Left forelimb (tissue), 1 donor: Measurements from ENCODE around the gene SORCS1.
"Not testable (repeated sequence)": the region's sequence is repeated elsewhere in the genome, so short reads cannot be mapped to it uniquely, and the experiment has no call there.

Experiments
- DNase-seq: peaks from one replicate; pipeline ENCODE4 v3.0.0-alpha.2; 2018; ENCODE audit warnings: low spot score

The SORCS1 gene

DNA sequence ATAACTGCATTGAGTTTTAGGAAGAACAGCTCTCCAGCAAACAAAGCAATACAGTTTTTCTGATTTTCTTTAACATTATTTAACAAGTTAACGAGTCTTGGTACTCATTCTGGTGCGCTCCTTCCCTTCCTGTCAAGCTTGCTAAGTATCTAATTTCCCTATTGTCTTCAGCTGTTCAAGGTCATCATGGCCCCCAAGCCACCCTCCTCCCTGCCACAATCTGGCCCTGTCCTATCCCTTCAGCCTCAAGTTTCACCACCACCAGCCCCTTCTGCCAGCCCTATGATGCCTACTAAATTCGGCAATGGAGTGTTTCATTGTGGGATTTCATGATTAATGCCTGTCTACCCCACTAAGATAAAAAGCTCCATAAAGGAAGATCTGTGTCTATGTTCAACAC, 121.0 kb downstream of the SORCS1 start:
- no peak for DNase-seq

DNA sequence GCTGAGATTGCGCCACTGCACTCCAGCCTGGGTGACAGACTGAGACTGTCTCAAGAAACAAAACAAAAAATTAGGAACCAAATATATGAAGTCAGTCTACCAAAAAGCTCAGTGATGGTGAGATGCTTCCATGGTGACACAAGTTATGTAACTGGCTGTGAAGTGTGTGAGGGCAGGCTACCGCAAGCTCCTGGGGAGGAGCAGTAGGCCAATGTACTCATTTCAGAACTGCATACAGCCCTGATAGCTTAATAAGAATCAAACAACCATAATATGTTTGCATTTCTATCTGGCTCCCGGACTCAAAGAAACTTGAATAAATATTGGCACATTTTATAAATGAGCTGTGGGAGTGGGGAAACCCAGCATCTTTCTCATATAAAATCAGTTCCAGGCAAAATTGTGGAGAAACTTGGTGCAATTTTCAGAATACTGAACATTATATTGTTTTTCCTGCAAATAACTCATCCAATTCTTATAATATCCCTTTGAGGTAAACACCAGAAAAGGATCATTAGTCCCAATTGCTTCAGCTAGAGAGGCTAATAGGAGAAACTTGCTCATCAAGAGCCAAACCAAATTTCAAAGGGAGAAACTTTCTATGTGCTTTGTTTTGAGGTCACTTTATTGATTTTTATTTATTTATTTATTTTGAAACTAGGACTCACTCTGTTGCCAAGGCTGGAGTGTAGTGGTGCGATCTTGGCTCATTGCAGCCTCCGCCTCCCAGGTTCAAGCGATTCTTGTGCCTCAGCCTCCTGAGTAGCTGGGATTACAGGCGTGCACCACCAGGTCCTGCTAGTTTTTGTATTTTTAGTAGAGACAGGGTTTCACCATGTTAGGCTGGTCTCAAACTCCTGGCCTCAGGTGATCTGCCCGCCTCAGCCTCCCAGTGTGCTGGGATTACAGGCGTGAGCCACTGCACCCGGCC, 127.0 kb downstream of the SORCS1 start:
- DNase-seq: no peak

- no peak for DNase-seq
Observed at GRCh38 chr10:107033799-107034422, 130.6 kb downstream of the SORCS1 start.

DNA sequence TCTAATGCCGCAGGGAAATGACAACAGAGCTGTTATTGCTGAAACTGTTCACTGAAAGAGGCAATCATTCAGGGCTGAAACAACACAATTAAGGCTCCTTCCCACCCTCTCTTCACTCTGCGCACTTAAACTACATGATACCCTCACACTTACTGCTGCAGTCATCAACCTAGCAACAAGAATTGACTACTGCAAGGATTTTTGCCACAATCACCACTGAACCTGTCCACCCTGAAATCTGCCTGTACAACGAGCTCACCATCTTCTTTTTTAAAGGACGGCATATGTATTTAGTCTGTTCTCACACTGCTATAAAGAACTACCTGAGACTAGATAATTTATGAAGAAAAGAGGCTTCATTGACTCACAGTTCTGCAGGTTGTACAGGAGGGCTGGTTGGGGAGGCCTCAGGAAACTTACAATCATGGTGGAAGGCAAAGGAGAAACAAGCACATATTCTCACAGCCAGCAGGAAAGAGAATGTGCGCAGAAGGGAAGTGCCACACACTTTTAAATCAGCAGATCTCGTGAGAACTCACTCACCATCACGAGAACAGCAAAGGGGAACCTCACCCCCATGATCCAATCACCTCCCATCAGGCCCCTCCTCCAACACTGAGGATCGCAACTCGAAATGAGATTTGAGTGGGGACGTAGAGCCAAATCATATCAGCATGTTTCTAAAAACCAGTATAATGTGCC, 131.7 kb downstream of the SORCS1 start:
- DNase-seq: no peak

DNA sequence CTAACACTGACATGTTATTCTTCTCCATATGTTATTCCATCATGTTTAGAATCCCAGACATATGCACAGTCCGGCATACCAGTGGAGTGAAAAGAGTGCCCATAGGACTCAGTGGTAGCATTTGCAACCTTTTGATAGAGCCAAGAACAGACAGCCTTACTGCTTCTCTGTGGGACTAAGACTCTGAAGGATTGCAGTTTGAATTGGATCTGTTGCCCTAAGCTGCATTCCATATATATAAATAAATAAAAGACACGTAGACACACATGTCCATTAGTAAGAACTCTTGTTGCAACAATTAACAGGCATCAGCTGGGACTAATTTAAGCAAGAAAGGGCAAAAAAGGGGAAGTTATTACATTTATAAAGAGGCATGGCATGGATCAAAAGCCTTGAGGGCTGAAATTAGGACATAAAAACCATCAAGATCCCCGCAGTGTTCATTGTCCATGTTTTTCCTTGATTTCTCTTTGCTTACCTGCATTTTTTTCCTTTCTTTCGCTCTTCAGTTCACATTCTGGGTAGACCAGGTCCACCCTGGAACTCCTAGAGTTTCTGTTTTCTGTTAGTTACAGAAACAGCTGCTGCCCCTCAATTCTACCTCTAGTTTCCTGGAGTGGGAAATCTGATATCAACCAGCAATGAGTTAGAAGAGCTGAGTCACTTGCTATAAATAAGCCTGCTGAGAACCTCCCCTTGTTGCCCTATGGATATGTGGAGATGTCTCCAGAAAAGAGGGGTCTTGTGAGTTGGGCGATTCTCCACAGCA, 132.4 kb downstream of the SORCS1 start:
- DNase-seq: no peak

DNA sequence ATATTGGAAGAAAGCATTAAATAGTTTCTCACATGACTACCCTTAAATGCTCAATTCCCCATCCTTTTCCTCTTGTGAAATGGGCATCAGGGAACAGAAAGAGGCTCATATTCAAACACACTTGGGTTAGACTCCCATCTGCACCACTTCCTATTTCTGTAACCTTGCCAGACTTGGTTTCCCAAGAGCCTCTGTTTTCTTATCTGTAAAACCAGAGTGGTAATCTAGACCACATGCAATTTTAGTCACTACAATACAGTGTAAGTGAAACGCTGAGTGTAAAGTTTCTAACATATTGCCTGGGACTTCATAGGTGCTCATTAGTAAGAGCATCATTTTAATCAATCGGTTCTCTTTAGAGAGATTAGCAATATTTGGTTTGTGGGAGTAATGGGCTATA, 136.3 kb downstream of the SORCS1 start:
- no peak for DNase-seq

DNA sequence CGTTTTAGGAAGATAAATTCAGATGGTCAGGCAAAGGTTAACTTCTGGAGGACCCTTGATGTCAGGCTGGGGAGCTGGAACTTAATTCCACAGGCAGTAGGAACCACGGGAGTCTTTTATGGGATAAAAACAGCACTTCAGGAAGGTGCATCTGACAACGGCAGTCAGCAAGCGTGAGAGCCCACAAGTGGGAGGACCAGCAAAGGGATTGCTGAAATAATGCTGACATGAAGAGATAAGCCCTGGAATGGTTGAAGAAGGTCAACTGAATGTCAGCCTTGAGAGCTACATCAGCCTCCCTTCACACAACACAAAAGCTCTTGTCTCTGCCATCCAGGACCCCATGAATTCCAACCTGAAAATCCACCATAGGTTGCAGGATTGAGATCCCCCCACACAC, 138.8 kb downstream of the SORCS1 start:
- no peak for DNase-seq

- DNase-seq: not testable (repeated sequence)
Observed at GRCh38 chr10:107024033-107024432, 140.5 kb downstream of the SORCS1 start.

GRCh38 chr10:107022600-107023354, 141.7 kb downstream of the SORCS1 start:
- no peak for DNase-seq

GRCh38 chr10:107019154-107019553, 145.4 kb downstream of the SORCS1 start:
- DNase-seq: no peak

- DNase-seq: no peak
Observed at GRCh38 chr10:107013258-107014006, 151.1 kb downstream of the SORCS1 start.

GRCh38 chr10:107011992-107012391, 152.5 kb downstream of the SORCS1 start:
- no peak for DNase-seq

DNA sequence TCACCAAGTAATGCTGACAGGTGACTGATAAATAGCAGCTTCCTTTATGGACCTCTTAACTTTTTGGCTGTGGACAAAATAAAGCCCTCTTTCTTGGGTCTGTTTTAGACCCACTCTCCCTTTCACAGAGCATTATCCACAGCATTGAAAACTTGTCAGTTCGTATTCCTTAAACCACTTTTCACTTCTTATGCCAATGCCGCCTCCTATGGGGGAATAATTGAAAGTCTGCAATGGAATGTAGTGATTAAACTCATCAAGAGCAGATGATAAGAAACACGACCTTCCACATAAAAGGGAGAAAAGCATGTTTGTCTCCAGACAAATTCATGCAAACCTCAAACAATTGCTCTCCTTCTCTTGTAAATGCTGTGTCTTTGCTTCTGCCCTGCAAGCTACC, 153.4 kb downstream of the SORCS1 start:
- no peak for DNase-seq

GRCh38 chr10:107010531-107010930, 154.0 kb downstream of the SORCS1 start:
- DNase-seq: no peak

- DNase-seq: no peak
Observed at GRCh38 chr10:107004362-107004761, 160.1 kb downstream of the SORCS1 start.

GRCh38 chr10:107002068-107002467, 162.4 kb downstream of the SORCS1 start:
- DNase-seq: no peak

DNA sequence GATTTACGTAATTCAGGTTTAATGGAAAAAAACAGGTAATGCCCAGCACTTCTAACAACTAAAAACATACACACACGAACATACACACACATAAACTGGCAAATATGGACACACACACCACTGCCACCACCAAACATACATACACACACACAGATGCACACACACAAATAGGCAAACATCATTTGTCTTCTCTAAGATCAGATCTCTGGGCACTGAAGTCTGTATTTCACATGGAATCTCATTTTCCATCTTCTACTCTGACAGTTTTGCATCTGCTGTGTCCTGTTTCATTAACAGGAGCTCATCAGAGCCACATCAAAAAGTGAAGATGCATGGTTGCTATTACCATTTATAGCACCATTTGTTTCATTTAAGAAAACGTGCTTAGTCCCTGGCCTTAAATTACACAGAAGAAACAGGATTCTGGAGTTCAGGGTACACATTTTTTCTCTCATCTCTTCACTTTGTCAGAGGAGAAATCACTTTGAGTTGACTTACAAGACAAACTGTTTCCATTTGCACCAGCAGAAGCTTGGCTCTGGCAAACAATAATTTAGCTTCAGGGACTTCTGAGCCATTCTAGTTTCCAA, 165.3 kb downstream of the SORCS1 start:
- no peak for DNase-seq

DNA sequence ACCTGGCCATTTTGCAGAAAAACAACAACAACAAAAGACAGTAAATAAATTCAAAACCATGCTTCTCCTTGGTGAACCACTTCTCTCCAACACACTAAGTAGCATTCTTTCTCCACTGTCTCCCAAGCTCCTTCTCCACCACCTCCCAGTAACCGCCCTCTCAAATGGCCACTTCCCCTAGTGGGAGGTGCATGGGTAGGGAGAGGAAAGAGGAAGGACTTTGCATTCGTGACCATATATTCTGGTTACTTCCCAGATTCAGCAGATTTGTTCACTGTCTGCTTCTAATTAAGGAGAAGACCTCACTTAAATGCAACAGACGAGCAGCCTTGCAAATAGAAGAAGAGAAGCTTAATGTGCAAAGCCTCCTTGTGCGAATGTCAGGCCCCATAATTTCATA, 166.8 kb downstream of the SORCS1 start:
- DNase-seq: no peak

DNA sequence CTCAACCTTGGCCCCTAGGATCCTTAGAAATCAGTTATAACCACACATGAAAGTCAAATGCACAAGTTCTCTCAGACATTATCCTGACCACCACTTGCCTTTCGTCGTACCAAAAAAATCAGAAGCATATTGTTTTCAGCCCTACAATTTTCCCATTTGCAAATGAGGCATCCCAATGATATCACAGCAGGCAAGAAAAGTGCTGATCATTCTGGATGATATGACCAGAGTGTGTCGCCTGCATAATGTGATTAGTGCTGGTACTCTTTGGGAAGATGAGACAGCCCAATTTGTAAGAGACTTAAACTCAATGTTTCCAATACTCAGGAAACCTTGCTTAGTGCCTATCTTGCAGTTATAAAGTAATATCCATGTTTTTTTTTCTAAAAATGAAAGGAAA, 168.0 kb downstream of the SORCS1 start:
- no peak for DNase-seq

GRCh38 chr10:106992055-106992454, 172.5 kb downstream of the SORCS1 start:
- DNase-seq: no peak
